Caco-2 (cell line): ENCODE data around the gene KCNK7. TPM values are rescaled to one million over a fixed set of nuclear protein-coding genes. Genes with fewer than 3 reads are reported as not detected.
A peak's percentile ranks its signal among the peaks of the same experiment; 100 is the strongest.

Experiments used
- BruUV-seq: library from RNA; stranded (reverse); fragments of 400-500 nt; replicated peaks from 2 replicates; lab custom pipeline; 2021; lab: Mats Ljungman, UMichigan
- CTCF ChIA-PET: fragments of 300-600 bp; sonication (Branson Sonifier 250); formaldehyde crosslinking; loops from one replicate; lab custom pipeline; 2022; ENCODE audit warnings: antibody characterized with exemption; lab: Charles Lee
- POLR2A ChIA-PET: fragments of 300-600 bp; sonication (Branson Sonifier 250); formaldehyde crosslinking; loops from one replicate; lab custom pipeline; 2022; ENCODE audit warnings: antibody characterized with exemption; lab: Charles Lee
- DNase-seq, 2 experiments: peaks; one replicate each; pipeline versions ENCODE4 v3.0.0 to v3.0.0-alpha.2; 2020 to 2022
- H3K27me3 ChIP-seq: replicated peaks from 2 replicates; pipeline ENCODE4 v1.6.0; 2011; ENCODE audit warnings: low read length; ENCODE audit not compliant: control insufficient read depth, insufficient read depth
- H3K36me3 ChIP-seq: 2 replicates; pipeline ENCODE4 v1.5.1; 2011; ENCODE audit warnings: low read length; ENCODE audit not compliant: control insufficient read depth, insufficient read depth
- H3K4me1 ChIP-seq: fragments of 250-450 bp; sonication (Bioruptor Pico); 2 replicates; pipeline ENCODE4 v1.5.1; 2020; ENCODE audit warnings: mild to moderate bottlenecking
- H3K4me3 ChIP-seq: 2 replicates; pipeline ENCODE4 v1.5.1; 2011; ENCODE audit warnings: low read depth, mild to moderate bottlenecking, control low read depth, low read length
- H3K9me3 ChIP-seq: fragments of 250-450 bp; sonication (Bioruptor Pico); 2 replicates; pipeline ENCODE4 v1.5.1; 2020; ENCODE audit warnings: mild to moderate bottlenecking, moderate library complexity
- H3K27ac Mint-ChIP-seq: one replicate; pipeline ENCODE4 v1.8.0; 2022; ENCODE audit warnings: mixed read lengths; ENCODE audit not compliant: unreplicated experiment
- H3K27me3 Mint-ChIP-seq: one replicate; pipeline ENCODE4 v1.8.0; 2022; ENCODE audit warnings: mixed read lengths; ENCODE audit not compliant: insufficient read depth, unreplicated experiment
- H3K36me3 Mint-ChIP-seq: one replicate; pipeline ENCODE4 v1.8.0; 2022; ENCODE audit warnings: mild to moderate bottlenecking, mixed read lengths; ENCODE audit not compliant: insufficient read depth, unreplicated experiment
- H3K4me1 Mint-ChIP-seq: one replicate; pipeline ENCODE4 v1.8.0; 2022; ENCODE audit warnings: low read depth, mixed read lengths; ENCODE audit not compliant: unreplicated experiment
- H3K4me3 Mint-ChIP-seq: one replicate; pipeline ENCODE4 v1.8.0; 2022; ENCODE audit warnings: mild to moderate bottlenecking, moderate library complexity, mixed read lengths; ENCODE audit not compliant: unreplicated experiment
- H3K9me3 Mint-ChIP-seq: one replicate; pipeline ENCODE4 v1.8.0; 2022; ENCODE audit warnings: mixed read lengths; ENCODE audit not compliant: unreplicated experiment
- CTCF ChIP-seq, 2 experiments: fragments of 200-600 bp in 1 of 2; IDR thresholded peaks; 1 replicate in 1 of 2; 2 replicates in 1 of 2; pipeline versions ENCODE4 v1.5.1 to v1.8.0; 2011 to 2022; ENCODE audit warnings: antibody characterized with exemption in 1 of 2, control low read depth in 1 of 2, inconsistent platforms in 1 of 2, low read depth in 1 of 2, low read length in 1 of 2, mild to moderate bottlenecking in 1 of 2, moderate library complexity in 1 of 2; ENCODE audit not compliant: insufficient read depth in 1 of 2, severe bottlenecking in 1 of 2, unreplicated experiment in 1 of 2
- intact Hi-C: fragments of 100-400 bp; cut with micrococcal nuclease; formaldehyde crosslinking; loops from one replicate; pipeline ENCODE4 v1.10.0; 2022; ENCODE audit not compliant: unreplicated experiment
- total RNA-seq: library from RNA; stranded (reverse); gene quantifications from 2 replicates; pipeline ENCODE4 v1.2.3, GENCODE V29; 2022

Gene KCNK7
- total RNA-seq, 1 experiment from 2014 or later = 0.39 TPM

GRCh38 chr11:65576867-65577755 is 18.5 kb downstream of the KCNK7 start:
- CTCF ChIA-PET = interaction anchor here (0.6 to 1.4 kb wide), 3 partner anchors 15 to 30 kb away, joined by 3 to 4 read pairs (median 4); no protein-coding TSS in a partner anchor
- no peaks in the 10 kb centered on the region for H3K9me3 Mint-ChIP-seq
- H3K4me3 Mint-ChIP-seq = peak overlapping the region; percentile 98
- POLR2A ChIA-PET = no interaction called here
- peaks cover 8% of the 10 kb centered on the region for H3K4me1 Mint-ChIP-seq
- no peaks in the 10 kb centered on the region; the same call in 1 of the 2 replicates for H3K36me3 ChIP-seq
- DNase-seq = no peak
- H3K27me3 Mint-ChIP-seq = no peaks in the 10 kb centered on the region
- peaks cover 28% of the 10 kb centered on the region for H3K4me1 ChIP-seq
- no peaks in the 10 kb centered on the region for H3K9me3 ChIP-seq
- H3K36me3 Mint-ChIP-seq = peaks cover 40% of the 10 kb centered on the region
- H3K27me3 ChIP-seq = no peaks in the 10 kb centered on the region
- no TSS peak for BruUV-seq
- peak overlapping the region; percentile 56 for H3K4me3 ChIP-seq
- intact Hi-C loops = no loop called here
- peak overlapping the region; percentile 25 for H3K27ac Mint-ChIP-seq
- TF ChIP-seq CTCF (IDR thresholded peaks at IDR 0.05; ENCODE audit: insufficient read depth in 1 of 2, low read depth in 1 of 2, low read length in 1 of 2, severe bottlenecking in 1 of 2, unreplicated experiment in 1 of 2) = no peak

- intact Hi-C loops = no loop called here
- Histone ChIP-seq H3K4me3 (peak overlapping the region; percentile 56), H3K36me3 (no peaks in the 10 kb centered on the region; the same call in 1 of the 2 replicates), H3K27me3 (no peaks in the 10 kb centered on the region), H3K4me1 (peaks cover 35% of the 10 kb centered on the region), H3K9me3 (no peaks in the 10 kb centered on the region)
- H3K9me3 Mint-ChIP-seq = no peaks in the 10 kb centered on the region
- peaks cover 45% of the 10 kb centered on the region for H3K36me3 Mint-ChIP-seq
- H3K4me3 Mint-ChIP-seq = peak overlapping the region; percentile 98
- BruUV-seq = no TSS peak
- no peaks in the 10 kb centered on the region for H3K27me3 Mint-ChIP-seq
- H3K27ac Mint-ChIP-seq = peak overlapping the region; percentile 25
- ChIA-PET CTCF (interaction anchor here (0.5 to 1.0 kb wide), 3 partner anchors 15 to 259 kb away, joined by 3 to 5 read pairs (median 3); no protein-coding TSS in a partner anchor), POLR2A (interaction anchor here (0.6 to 1.0 kb wide), 2 partner anchors 71 to 301 kb away, joined by 4 read pairs; no protein-coding TSS in a partner anchor)
- peaks cover 15% of the 10 kb centered on the region for H3K4me1 Mint-ChIP-seq
- no peak for TF ChIP-seq CTCF (IDR thresholded peaks at IDR 0.05; ENCODE audit: insufficient read depth in 1 of 2, low read depth in 1 of 2, low read length in 1 of 2, severe bottlenecking in 1 of 2, unreplicated experiment in 1 of 2)
- no peak for DNase-seq
Observed at GRCh38 chr11:65576232-65576866, 19.3 kb downstream of the KCNK7 start.
